ENCODE results near the gene POLE.

The POLE gene, protein sequence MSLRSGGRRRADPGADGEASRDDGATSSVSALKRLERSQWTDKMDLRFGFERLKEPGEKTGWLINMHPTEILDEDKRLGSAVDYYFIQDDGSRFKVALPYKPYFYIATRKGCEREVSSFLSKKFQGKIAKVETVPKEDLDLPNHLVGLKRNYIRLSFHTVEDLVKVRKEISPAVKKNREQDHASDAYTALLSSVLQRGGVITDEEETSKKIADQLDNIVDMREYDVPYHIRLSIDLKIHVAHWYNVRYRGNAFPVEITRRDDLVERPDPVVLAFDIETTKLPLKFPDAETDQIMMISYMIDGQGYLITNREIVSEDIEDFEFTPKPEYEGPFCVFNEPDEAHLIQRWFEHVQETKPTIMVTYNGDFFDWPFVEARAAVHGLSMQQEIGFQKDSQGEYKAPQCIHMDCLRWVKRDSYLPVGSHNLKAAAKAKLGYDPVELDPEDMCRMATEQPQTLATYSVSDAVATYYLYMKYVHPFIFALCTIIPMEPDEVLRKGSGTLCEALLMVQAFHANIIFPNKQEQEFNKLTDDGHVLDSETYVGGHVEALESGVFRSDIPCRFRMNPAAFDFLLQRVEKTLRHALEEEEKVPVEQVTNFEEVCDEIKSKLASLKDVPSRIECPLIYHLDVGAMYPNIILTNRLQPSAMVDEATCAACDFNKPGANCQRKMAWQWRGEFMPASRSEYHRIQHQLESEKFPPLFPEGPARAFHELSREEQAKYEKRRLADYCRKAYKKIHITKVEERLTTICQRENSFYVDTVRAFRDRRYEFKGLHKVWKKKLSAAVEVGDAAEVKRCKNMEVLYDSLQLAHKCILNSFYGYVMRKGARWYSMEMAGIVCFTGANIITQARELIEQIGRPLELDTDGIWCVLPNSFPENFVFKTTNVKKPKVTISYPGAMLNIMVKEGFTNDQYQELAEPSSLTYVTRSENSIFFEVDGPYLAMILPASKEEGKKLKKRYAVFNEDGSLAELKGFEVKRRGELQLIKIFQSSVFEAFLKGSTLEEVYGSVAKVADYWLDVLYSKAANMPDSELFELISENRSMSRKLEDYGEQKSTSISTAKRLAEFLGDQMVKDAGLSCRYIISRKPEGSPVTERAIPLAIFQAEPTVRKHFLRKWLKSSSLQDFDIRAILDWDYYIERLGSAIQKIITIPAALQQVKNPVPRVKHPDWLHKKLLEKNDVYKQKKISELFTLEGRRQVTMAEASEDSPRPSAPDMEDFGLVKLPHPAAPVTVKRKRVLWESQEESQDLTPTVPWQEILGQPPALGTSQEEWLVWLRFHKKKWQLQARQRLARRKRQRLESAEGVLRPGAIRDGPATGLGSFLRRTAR (N-terminal part only)

DNA sequence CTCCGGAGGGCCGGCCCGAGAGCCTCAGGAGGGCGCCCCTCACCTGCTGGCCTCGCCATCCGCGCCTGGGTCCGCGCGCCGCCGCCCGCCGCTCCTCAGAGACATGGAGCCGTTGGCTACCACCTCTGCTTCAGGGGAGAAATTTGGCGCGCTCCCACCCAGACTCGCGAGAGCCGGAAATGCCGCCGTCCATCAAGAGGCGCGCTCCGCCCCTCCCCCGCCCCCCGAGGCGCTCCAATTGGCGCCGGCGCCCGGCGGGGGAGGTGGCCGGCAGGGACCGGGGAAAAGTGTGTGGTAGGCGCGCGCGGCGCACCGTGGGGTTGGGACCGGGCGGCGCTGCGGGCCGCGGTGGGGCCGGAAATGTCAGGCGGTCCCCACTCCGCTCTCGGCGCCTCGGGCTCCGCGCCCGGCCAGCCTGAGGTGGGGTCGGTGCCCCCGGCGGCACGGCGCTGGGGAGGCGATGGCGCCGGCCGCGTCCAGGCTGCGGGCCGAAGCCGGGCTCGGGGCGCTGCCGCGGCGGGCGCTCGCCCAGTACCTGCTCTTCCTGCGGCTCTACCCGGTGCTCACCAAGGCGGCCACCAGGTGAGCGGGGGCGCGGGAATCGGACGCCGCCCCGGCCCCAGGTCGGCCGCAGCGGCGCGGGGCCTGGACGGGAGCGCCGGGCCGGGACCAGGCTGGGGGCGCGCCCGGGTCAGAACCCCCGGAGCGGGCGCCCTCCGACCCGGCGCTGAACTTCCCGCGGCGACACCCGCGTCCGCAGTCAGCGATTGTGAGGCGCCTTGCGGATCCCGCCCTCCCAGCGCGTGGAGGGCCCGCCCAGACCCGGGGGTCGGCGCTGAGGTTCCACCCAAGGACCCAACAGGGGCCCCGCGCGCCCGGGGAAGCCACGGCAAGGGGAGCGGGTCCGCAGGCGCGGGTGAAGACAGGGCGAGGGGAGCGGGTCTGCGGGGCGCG is at the start of gene POLE, which contains the start of gene PXMP2:
POLE (minus strand) TSS at position 132 of the 954 bp plus-strand sequence; CDS start at position 105, 27 bp downstream.
PXMP2 (plus strand) TSS at position 377 of the 954 bp plus-strand sequence; CDS start at position 461, 84 bp downstream.
- DNase-seq = peak; percentile 93 to 98

DNA sequence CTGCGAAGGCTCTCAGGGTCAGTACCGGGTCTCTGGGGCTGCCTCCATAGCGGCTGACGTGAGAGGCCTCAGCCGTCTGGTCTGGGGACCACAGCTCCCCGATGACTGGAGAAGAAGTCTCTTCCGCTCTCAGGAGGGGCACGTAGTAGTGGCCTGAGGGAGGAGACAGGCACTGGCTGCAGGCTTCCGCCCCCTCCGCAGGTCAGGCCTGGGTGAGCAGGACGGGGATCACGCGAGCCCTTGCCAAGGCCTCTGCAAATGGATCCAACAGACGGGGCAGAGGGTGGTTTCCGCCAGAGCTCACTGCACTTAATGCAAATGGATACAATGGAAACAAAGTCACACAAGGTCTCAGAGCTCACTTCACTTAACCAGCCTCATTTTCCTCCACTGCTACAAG is 49.8 kb upstream of the POLE start:
- DNase-seq = no peak

DNA sequence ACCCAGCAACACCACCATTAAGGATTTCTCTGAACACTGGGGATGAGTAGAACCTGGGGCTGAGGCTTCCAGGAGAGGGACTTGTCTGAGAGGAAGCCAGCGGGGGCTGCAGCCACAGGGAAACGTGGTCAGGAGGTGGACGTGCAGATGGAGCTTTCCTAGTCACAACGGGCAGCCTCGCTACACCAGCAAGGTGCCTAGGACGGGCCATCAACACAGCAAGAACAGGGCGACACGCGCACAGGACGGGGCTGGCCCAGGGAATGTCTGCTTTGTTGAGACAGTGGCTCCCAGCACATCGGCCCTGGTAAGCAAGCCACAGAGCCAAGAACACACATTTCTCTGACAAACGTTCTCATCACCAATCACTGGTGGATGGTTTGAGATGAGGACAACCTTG is 49.2 kb upstream of the POLE start:
- DNase-seq = no peak

DNA sequence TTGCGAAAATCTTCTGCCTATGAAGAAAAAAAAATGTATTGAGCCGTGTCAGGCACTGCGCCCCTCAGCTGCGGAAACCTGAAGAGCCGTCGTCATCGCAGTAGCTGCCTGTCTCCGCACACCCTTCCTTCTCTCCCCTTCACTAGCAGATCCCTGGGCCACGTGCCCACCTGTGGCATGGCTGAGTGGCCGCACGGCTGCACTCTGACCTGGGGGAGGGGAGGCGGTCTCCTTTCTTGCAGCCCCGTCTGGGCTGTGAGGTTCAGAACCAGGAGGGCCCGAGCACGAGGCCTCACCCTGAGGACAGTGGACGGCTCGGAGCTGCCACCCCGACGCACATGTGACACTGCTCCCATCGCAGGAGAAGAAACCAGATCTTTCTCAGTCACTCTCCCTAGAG is 48.4 kb upstream of the POLE start:
- DNase-seq = no peak

DNA sequence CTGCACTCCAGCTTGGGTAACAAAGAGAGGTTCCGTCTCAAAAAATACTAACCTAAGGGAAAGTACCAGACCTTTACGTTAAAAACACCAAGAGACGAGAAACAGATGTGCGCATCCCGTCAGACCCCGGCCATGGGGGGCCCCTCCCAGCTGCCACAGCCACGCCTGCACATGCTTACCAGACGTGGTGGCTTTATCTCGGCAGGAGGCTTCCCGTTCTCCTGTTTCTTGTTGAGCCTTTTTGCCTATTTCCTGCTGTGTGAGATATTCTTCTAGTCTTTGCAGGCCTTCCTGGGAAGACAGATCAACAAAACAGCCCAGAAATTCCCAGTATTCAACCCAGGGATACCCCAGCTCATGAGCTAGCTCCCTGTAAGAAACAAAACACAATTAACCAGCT is 47.1 kb upstream of the POLE start:
- no peak for DNase-seq

DNA sequence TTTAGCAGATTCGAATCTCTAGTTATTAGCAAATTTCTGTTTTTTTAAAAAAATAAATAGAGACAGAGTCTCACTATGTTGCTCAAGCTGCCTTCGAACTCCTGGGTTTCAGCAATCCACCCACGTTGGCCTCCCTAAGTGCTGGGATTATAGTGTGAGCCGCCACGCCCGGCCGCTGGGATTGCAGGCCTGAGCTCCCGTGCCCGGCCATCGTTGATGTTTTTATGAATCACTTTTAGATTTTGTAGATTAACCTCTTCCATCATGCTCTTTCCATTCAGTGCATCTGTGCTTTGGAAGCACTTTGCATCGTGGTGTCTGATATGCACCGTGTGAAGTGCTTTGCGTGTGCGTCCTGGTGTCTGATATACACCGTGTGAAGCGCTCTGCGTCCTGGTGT is 44.4 kb upstream of the POLE start:
- no peak for DNase-seq

DNA sequence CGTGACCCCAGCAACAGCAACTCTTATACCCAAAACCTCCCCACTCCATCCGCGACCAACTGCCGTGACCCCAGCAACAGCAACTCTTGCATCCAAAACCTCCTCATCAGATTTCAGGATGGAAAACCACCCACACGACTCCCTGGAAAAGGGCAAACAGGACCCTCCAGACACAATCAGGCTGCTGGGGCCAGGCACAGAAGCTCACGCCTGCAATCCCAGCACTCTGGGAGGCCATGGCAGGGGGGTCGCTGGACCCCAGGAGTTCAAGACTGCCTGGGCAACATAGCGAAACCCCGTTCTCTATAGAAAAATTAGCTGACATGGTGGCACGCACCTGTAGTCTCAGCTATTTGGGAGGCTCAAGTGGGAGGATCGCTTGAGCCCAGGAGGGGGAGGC is 43.2 kb upstream of the POLE start:
- DNase-seq = no peak

DNA sequence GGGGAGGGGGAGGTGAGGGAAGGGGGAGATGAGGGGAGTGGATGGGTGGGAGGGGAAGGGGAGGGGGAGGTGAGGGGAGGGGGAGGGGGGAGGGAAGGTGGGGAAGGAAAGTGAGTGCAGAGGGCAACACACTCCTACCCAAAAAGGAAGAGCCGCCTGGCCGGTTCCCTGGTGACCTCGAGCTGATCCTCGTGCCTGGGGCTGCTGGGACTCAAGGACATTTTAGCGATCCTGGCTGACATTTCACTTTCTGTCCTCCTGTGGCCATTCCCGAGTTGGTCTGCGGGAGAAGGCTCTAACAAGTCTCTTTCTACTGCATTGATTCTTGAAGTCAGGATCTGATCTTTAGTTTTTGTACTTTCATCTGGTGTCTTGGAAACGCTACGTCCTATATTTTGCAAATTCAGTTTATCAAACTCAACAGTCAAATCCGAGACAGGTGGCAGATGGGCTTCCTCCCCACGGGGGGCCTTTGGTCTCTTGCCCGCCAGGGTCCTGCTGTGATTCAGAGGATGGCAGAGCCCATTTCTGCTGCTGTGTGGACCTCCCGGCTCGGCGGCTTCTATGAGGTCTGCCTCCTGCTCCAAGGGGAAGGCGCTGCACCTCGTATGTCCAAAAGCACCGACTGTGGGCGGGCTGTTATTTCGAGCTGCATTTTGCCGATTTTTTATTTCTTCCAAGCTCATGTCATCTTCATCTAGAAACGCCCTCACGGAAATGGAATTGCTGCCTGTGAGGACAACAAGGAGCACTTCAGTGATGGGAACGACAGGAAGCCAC is 42.6 kb upstream of the POLE start:
- DNase-seq = no peak

DNA sequence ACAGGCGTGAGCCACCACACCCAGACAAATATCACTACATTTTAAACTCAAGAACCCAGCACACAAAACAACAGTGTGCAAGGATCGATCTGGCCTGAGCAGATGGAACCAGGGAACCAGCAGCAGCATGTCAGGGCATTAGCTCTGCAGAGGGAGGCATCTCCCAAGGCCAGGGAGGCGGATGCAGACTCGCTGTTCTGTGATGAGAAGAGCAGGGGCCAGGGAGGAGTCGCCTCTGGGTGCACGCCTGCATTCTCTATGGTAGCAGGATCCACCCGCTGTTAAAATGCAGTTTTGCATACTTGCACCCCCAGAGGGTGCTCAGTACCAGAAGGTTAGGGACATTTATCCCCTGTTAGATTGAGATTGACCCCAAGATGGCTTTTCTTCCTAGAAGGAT is 41.4 kb upstream of the POLE start:
- no peak for DNase-seq

DNA sequence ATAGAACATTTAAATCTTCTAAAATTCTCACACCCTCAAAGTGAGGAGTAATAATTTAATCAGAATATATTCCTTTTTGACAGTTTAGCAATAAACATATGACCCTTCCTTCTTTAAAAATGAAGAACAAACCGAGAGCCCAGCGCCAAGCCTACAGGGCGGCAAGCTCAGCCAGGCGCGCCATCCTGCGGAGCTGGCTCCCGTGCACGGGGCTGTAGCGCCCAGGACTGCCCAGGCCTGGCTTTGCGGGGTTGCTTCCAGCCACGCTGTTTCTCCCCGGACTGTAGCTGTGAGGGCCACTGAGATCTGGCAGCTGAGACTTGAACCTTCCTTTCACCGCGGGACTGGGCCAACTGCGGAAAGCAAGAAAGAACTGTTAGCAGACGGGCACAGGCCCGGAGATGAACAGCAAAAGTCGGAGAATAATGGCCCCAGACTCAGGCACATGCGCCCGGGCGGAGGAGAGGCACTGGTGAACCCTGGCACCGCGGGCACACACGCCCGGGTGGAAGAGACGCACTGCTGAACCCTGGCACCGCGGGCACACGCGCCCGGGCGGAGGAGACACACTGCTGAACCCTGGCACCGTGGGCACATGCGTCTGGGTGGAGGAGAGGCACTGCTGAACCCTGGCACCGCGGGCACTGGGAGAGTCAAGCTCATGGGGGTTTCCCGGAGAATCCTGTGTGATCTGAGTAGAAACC is 40.1 kb upstream of the POLE start:
- no peak for DNase-seq

DNA sequence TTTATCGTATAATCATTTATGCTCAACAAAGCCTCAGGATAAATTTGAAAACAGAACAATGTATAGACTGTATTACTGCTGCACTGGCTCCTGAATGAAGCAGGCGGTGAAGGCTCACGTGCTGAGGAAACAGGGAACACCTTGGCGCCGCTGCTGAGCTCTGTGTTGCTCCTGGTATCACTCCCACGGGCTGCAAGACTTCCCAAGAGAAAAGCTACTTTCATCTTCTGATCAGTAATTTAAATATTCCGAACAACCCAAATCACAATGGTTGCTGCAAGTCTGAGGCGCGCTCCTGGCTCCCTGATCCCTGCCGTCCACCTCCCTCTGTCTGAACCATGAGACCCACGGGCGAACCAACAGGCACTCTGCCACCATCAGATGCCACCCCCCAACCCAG is 39.2 kb upstream of the POLE start:
- no peak for DNase-seq

DNA sequence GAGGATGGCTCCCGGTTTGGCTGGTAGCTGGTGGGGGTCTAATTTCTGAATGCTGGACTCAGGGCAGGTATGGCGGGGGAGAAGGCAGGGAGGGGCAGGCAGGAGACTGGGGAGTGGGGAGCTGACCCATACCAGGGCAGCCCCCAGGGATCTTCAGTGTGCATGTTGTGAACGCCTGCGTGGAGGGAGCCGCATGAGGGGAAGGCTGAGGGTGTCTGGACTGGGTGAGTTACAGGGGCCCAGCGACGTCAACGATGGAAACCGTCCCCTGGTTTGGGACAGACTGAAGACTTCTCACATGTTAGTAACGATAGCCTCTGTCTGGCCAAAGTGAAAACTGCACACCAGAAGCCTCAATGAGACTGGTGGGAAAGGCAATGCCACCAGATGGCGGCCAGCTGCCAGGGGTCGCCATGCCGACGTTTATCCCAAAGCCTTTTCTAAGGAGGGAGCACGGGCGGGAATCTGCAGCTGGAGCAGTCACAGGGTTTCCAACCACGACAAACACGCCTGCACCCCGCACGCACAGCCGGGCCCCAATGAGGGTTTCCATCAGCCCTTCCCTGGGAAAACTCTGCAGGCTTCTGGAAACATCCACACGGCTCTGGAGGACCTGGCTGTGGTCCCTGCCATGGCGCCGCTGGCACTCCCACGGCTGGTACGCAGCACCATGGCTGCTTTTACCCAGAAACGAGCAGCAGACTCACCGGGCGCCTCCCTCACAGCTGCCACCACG is 37.5 kb upstream of the POLE start:
- no peak for DNase-seq

DNA sequence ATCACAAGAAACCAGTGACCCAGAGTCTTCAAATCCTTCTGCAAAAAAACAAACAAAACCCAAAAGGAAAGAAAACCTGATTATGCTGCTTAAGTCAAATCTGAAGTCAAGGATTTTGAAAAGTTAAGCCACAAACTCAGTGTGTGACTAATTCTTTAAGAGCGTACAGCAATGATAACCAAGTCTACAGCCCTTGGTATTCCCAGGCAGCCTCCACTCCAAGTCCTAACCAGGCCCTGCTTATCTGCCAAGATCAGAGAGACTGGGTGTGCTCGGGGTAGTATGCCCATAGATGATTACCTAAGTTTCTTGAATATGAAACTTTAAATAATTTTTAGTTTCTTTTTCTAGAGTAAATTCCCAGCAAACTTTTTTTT is 36.6 kb upstream of the POLE start:
- no peak for DNase-seq

DNA sequence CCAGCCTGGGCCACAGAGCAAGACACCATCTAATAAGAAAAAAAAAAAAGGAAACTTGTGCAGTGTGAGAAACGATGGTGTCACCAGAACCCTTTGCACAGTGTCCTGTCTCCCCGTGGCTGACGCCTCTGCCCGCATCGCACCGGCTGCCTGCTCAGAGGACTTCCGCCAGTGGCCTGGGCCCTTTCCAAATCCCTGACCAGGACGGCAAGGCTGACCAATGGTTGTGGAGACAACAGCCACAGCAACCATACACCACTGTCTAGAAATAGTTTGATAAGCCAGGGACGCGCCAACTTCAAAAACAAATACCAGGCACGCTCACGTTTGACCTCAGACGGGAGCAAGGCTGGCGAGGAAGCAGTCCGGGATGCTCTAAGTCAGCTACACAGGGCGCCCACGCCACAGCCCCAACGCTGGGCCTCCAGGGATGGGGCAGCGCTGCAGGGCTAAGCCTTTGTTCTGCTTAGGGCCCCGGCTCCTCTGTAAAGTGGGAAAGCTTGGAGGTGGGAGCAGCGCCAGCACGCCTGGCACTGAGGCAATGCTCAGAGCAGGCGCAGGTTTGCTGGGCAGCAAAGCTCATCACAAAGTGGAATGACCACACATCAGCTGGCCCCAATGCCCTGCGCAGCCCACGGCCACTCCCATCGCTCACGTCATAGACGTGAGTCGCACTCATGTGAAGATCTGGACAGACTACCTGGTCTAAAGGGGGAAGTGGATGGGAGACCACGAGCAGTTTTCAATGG is 36.0 kb upstream of the POLE start:
- no peak for DNase-seq

DNA sequence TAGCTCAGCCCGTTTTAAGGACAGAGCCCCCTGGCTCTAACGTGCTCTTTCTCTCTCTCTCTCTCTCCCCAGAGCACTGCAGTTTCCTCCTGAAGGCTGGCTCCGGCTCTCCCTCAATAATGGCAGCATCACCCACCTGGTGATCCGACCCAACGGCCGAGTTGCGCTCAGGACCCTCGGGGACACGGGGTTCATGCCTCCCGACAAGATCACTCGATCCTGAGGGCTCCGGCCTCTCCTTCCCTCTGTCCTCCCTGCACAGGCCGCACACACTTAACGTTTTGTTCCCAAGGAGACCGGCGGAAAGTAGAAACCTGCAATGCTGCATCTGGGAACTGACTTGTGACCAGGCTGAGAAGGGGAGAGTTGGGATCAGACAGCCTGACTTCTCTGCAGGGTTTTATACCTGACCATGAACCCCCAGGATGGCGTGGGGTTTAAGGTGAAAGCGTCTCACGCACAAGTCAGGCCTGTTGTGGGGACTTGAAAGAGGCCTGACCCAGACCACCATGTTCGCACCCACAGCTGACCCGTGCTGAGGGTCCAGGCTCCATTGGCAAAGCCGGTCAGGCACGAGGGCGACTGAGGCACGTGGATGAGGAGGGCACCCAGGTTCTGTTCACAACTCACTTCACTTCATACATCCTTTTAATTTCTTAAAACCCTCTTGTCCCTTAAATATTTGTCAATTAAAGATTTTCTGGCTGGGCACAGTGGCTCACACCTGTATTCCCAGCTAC is 33.6 kb upstream of the POLE start:
- DNase-seq = no peak

DNA sequence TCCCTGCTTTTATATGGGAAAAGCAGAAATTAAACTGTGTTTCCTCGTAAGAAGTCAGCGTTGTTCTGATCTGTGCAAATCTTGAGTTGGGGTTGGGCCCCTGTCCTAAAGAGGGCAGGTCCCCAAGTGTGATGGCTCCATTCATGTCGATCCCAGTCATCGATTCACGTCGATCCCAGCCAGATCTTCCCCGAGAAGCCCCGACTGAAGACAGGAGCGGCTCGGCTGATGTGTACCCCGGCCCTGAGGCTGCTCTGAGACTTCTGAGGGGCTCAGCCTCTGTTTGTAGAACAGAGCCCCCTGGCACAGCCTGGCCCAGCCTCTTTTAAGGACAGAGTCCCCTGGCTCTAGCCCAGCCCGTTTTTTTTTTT is 32.8 kb upstream of the POLE start:
- no peak for DNase-seq

DNA sequence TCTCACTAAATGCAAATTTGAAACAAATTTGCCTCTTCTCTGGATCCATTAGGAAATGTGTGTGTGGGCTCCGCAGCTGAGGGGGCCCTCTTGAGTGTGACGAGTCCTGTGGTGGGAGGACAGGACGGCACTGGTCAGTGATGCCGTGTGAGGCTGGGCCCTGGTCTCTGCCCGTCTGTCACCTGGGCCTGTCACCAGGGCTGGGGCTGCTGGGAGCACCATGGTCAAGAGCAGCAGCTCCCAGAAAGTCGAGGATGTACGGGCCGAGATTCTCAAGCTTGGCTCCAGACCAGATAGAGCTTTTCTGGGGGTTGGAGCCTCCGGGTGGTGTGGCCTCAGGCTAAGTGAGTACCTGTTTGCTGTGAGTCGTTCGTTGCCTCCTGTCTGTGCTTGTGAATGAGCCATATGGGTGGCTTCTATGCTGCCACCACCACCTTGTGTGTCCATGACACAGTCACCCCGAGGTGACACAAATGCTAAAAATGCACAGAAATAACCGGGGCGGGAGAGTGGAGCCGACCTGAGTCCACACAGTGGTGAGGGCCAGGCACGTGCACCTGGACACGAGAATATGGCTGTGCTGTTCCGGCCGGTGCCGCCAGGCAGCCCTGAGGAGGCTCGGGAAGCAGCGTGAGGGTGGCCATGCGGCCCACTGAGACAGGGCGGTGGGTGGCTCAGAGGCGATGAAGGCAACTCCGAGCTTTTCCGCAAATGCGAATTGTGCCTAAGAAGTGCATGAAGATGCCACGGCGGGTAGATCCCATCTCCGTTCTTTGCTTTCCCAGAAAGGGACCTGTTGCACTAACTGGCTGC is 32.2 kb upstream of the POLE start:
- no peak for DNase-seq

Measured in NCI-H187 (cell line).